Panc1 (cell line): ENCODE measurements around the gene DPH6. TPM values are rescaled to one million over a fixed set of nuclear protein-coding genes. Genes with fewer than 3 reads are reported as not detected.

ENCODE experiments used
- ATAC-seq: fragments of 200-7000 bp; cut with Tn5 transposase; 2 replicates; pipeline ENCODE4 v1.9.1; 2020; ENCODE audit warnings: mild to moderate bottlenecking, moderate library complexity
- BruUV-seq: library from RNA; stranded (reverse); fragments of 400-500 nt; replicated peaks from 2 replicates; lab custom pipeline; 2021; lab: Mats Ljungman, UMichigan
- CTCF ChIA-PET: fragments of 300-600 bp; sonication (Branson Sonifier 250); formaldehyde crosslinking; loops from one replicate; lab custom pipeline; 2022; ENCODE audit warnings: antibody characterized with exemption; lab: Charles Lee
- POLR2A ChIA-PET: fragments of 300-600 bp; sonication (Branson Sonifier 250); formaldehyde crosslinking; loops from one replicate; lab custom pipeline; 2022; ENCODE audit warnings: antibody characterized with exemption; lab: Charles Lee
- DNase-seq: peaks from one replicate; pipeline ENCODE4 v3.0.0-alpha.2; 2010; ENCODE audit warnings: low read depth, low spot score
- H3K27ac ChIP-seq: 2 replicates; pipeline ENCODE4 v1.5.1; 2011; ENCODE audit warnings: mild to moderate bottlenecking, low read length, inconsistent platforms
- H3K27me3 ChIP-seq: fragments of 200-500 bp; sonication (Bioruptor generic); 2 replicates; pipeline ENCODE4 v1.6.0; 2014; ENCODE audit warnings: low read length, inconsistent platforms; ENCODE audit not compliant: control insufficient read depth, insufficient read depth
- H3K36me3 ChIP-seq: fragments of 200-500 bp; sonication (Bioruptor generic); 2 replicates; pipeline ENCODE4 v1.5.1; 2014; ENCODE audit warnings: inconsistent platforms, mild to moderate bottlenecking, low read length, moderate library complexity; ENCODE audit not compliant: control insufficient read depth, insufficient read depth
- H3K4me1 ChIP-seq: 2 replicates; pipeline ENCODE4 v1.5.1; 2011; ENCODE audit warnings: inconsistent platforms, mild to moderate bottlenecking, low read length, moderate library complexity; ENCODE audit not compliant: control insufficient read depth, insufficient read depth
- H3K4me3 ChIP-seq, 2 experiments: 2 replicates each; pipeline ENCODE4 v1.5.1; 2011 to 2012; ENCODE audit warnings: low read depth in 2 of 2, low read length in 2 of 2, mild to moderate bottlenecking in 2 of 2, inconsistent platforms in 1 of 2, moderate library complexity in 1 of 2
- H3K9me3 ChIP-seq: fragments of 200-500 bp; sonication (Bioruptor generic); 2 replicates; pipeline ENCODE4 v1.5.1; 2014; ENCODE audit warnings: low read depth, mild to moderate bottlenecking, inconsistent platforms, low read length, moderate library complexity; ENCODE audit not compliant: control insufficient read depth, insufficient read depth
- CTCF ChIP-seq: fragments of 450-650 bp; IDR thresholded peaks from 2 replicates; pipeline ENCODE4 v1.5.1; 2017; ENCODE audit warnings: mild to moderate bottlenecking
- POLR2AphosphoS5 ChIP-seq: IDR thresholded peaks from 2 replicates; pipeline ENCODE4 v1.6.1; 2012; ENCODE audit warnings: mild to moderate bottlenecking, low read depth, low read length, moderate library complexity
- REST ChIP-seq, 2 experiments: IDR thresholded peaks; 2 replicates each; pipeline ENCODE4 v1.6.1; 2011 to 2012; ENCODE audit warnings: low read depth in 2 of 2, control low read depth in 1 of 2, low read length in 1 of 2, mild to moderate bottlenecking in 1 of 2, moderate library complexity in 1 of 2; ENCODE audit not compliant: insufficient read depth in 1 of 2
- SIN3A ChIP-seq: IDR thresholded peaks from 2 replicates; pipeline ENCODE4 v1.6.1; 2012; ENCODE audit warnings: low read depth, mild to moderate bottlenecking, low read length, moderate library complexity, borderline replicate concordance; ENCODE audit not compliant: insufficient read depth
- TCF7L2 ChIP-seq: IDR thresholded peaks from 2 replicates; pipeline ENCODE4 v1.6.1; 2011; ENCODE audit warnings: mild to moderate bottlenecking, low read depth, low read length, inconsistent platforms
- in situ Hi-C: cut with HindIII; loops from 2 replicates; pipeline ENCODE4 v1.10.0; 2016; ENCODE audit warnings: low sequenced_read_pairs, low pct_unique_long_range_greater_than_20kb
- intact Hi-C: fragments of 100-400 bp; cut with micrococcal nuclease; formaldehyde crosslinking; loops from one replicate; pipeline ENCODE4 v1.10.0; 2022; ENCODE audit not compliant: unreplicated experiment
- total RNA-seq: library from RNA; stranded (reverse); gene quantifications from one replicate; pipeline ENCODE4 v1.2.1, GENCODE V29; 2021; ENCODE audit not compliant: unreplicated experiment

The DPH6 gene
- total RNA-seq, 1 experiment from 2014 or later = 24.0 TPM

GRCh38 chr15:35325374-35325941 lies 220.5 kb downstream of the DPH6 start:
- ChIA-PET CTCF (interaction anchor here (0.7 kb wide), 1 partner anchor 71 kb away, joined by 3 read pairs; no protein-coding TSS in a partner anchor), POLR2A (interaction anchor here (0.7 kb wide), 1 partner anchor 1694 kb away, joined by 4 read pairs; no protein-coding TSS in a partner anchor)
- H3K27me3 ChIP-seq = no peaks in the 10 kb centered on the region
- H3K27ac ChIP-seq = no peak overlapping the region
- no peaks in the 10 kb centered on the region for H3K36me3 ChIP-seq
- TF ChIP-seq TCF7L2 = peak; percentile 94
- no peak for TF ChIP-seq CTCF
- no peak overlapping the region for H3K4me3 ChIP-seq
- intact Hi-C loops (no loop called here), in situ Hi-C loops (no loop called here)
- no peak for ATAC-seq
- no TSS peak for BruUV-seq
- H3K4me1 ChIP-seq = no peaks in the 10 kb centered on the region
- no peaks in the 10 kb centered on the region for H3K9me3 ChIP-seq
- no peak for DNase-seq

- in situ Hi-C loops = no loop called here
- intact Hi-C loops = no loop called here
- no TSS peak for BruUV-seq
- H3K9me3 ChIP-seq = no peaks in the 10 kb centered on the region
- H3K4me3 ChIP-seq = no peak overlapping the region
- no peaks in the 10 kb centered on the region for H3K27me3 ChIP-seq
- POLR2A ChIA-PET = no interaction called here
- CTCF ChIA-PET = no interaction called here
- H3K36me3 ChIP-seq = no peaks in the 10 kb centered on the region
- ATAC-seq (no peak), DNase-seq (no peak)
- no peaks in the 10 kb centered on the region for H3K4me1 ChIP-seq
- TF ChIP-seq POLR2AphosphoS5 = no peak
- TF ChIP-seq CTCF = no peak
- TF ChIP-seq REST (IDR thresholded peaks at IDR 0.05; ENCODE audit: insufficient read depth in 1 of 2, low read depth in 2 of 2, low read length in 1 of 2) = no peak
- no peak for TF ChIP-seq SIN3A
- TF ChIP-seq TCF7L2 = no peak
- H3K27ac ChIP-seq = no peak overlapping the region
Observed at GRCh38 chr15:35323141-35323540, 222.8 kb downstream of the DPH6 start.
